AG09309 (cell line): ENCODE results near the gene CLCN7.

ENCODE experiments used
- DNase-seq: peaks from one replicate; pipeline ENCODE4 v3.0.0-alpha.2; 2010; ENCODE audit warnings: low read depth
- H3K4me3 ChIP-seq: 2 replicates; pipeline ENCODE4 v1.5.1; 2011; ENCODE audit warnings: mild to moderate bottlenecking, low read depth, low read length, moderate library complexity; ENCODE audit not compliant: control insufficient read depth
- CTCF ChIP-seq: IDR thresholded peaks from 2 replicates; pipeline ENCODE4 v1.5.1; 2011; ENCODE audit warnings: mild to moderate bottlenecking, low read depth, low read length, inconsistent platforms; ENCODE audit not compliant: insufficient read depth, control insufficient read depth; ENCODE audit errors: missing control alignments

Gene CLCN7

DNA sequence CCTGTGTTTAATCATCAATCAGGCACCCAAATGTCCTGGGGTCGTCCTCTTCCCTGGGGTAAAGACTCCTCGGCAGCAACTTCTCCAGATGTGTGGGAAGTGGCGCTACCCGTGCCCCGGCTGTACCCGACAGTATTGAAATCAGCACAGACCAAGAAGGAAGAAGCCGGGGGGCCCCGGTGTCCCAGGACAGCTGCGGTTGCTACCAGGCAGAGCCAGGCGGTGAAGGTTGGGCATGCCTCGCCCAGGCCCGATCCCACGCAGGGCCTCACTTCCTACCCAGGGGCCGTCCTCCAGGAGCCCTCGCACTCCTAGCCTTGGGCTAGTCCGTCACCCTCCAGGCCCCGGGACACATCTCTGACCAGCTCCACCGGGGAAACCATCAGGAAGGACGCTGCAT, 21.5 kb downstream of the CLCN7 start:
- DNase-seq = no peak
- no peak for TF ChIP-seq CTCF
- H3K4me3 ChIP-seq = no peak overlapping the region

GRCh38 chr16:1452530-1452929, 22.3 kb downstream of the CLCN7 start:
- no peak for TF ChIP-seq CTCF
- H3K4me3 ChIP-seq = no peak overlapping the region
- no peak for DNase-seq

GRCh38 chr16:1451702-1452392, 23.0 kb downstream of the CLCN7 start:
- no peak for DNase-seq
- TF ChIP-seq CTCF = no peak
- no peak overlapping the region for H3K4me3 ChIP-seq

GRCh38 chr16:1450841-1451240, 24.0 kb downstream of the CLCN7 start:
- H3K4me3 ChIP-seq = no peak overlapping the region
- no peak for TF ChIP-seq CTCF
- DNase-seq = no peak

GRCh38 chr16:1450218-1450617, 24.6 kb downstream of the CLCN7 start:
- no peak for TF ChIP-seq CTCF
- no peak for DNase-seq

DNA sequence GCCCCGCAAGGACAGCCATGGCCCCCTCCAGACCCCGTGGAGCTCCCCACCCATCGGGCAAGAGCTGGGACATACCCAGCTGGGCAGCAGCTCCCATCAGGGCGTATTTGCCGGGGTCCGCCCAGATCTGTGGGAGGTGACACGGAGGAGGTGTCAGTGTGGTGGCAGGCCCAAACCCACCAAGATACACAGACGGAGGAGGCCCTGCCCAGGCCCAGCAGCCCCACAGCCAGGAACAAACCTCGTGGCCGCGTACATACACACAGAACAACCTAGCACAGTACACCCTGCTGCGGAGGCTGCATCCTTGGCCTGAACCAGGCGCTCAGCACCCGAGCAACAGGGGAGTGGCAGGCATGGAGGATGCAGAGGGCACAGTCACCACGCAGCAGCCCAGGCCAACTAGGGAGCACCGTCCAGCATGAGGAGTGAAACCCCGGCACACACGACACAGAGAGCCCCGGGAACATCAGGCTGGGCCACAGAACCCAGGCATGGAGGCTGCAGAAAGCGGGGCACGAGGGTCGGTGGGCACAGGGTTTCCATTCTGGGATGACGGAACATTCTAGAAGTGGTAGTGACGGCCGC, 25.5 kb downstream of the CLCN7 start:
- no peak overlapping the region for H3K4me3 ChIP-seq
- no peak for TF ChIP-seq CTCF
- no peak for DNase-seq

More at GRCh38 chr16:1450218-1450617, 24.6 kb downstream of the CLCN7 start:
- H3K4me3 ChIP-seq = no peak overlapping the region
